Thoracic aorta (tissue), 2 donors: Measurements from ENCODE around the gene DBI. TPM values are rescaled to one million over a fixed set of nuclear protein-coding genes. Genes with fewer than 3 reads are reported as not detected.

Source experiments
- ATAC-seq: fragments of 150-250 bp; one replicate; pipeline ENCODE4 v1.8.0; 2017; ENCODE audit warnings: low read depth; ENCODE audit not compliant: insufficient number of reproducible peaks, low FRiP score
- DNase-seq: peaks from one replicate; pipeline ENCODE4 v3.0.0-alpha.2; 2020; ENCODE audit warnings: low spot score
- H3K27ac ChIP-seq, 2 donors: fragments of 200-600 bp; sonication (generic); 1 replicate in 1 of 2; 2 replicates in 1 of 2; pipeline ENCODE4 v1.5.1; 2016; ENCODE audit warnings: mild to moderate bottlenecking in 2 of 2, moderate library complexity in 2 of 2
- H3K27me3 ChIP-seq: fragments of 200-600 bp; sonication (generic); replicated peaks from 2 replicates; pipeline ENCODE4 v1.6.0; 2016; ENCODE audit warnings: mild to moderate bottlenecking; ENCODE audit not compliant: insufficient read depth
- H3K36me3 ChIP-seq: fragments of 200-600 bp; sonication (generic); one replicate; pipeline ENCODE4 v1.5.1; 2016
- H3K4me1 ChIP-seq, 2 donors: fragments of 200-600 bp; sonication (generic); 1 replicate in 1 of 2; 2 replicates in 1 of 2; pipeline versions ENCODE4 v1.5.1 to v1.6.0; 2016; ENCODE audit warnings: low read depth in 2 of 2, mild to moderate bottlenecking in 1 of 2; ENCODE audit not compliant: control insufficient read depth in 1 of 2
- H3K4me3 ChIP-seq: fragments of 200-600 bp; sonication (generic); 2 replicates; pipeline ENCODE4 v1.5.1; 2016; ENCODE audit warnings: mild to moderate bottlenecking
- H3K9me3 ChIP-seq: fragments of 200-600 bp; sonication (generic); 2 replicates; pipeline ENCODE4 v1.5.1; 2016
- total RNA-seq, 2 donors: library from RNA; depleted of rRNA; stranded (reverse); fragments of >200 nt; gene quantifications; one replicate each; pipeline versions ENCODE4 v1.1.0 to v1.2.3, GENCODE V29; 2016
- TF ChIP-seq, protein P1 (sequence below): fragments of 200-600 bp; sonication (generic); IDR thresholded peaks from one replicate; pipeline ENCODE4 v1.5.1; 2019; ENCODE audit warnings: antibody characterized with exemption

DBI gene
- total RNA-seq, 2 donors from 2014 or later = 63.8 to 68.6 TPM

- no peak overlapping the region for H3K27ac ChIP-seq
- ATAC-seq (no peak), DNase-seq (no peak)
- H3K27me3 ChIP-seq = no peaks in the 10 kb centered on the region
- TF ChIP-seq, protein P1, sequence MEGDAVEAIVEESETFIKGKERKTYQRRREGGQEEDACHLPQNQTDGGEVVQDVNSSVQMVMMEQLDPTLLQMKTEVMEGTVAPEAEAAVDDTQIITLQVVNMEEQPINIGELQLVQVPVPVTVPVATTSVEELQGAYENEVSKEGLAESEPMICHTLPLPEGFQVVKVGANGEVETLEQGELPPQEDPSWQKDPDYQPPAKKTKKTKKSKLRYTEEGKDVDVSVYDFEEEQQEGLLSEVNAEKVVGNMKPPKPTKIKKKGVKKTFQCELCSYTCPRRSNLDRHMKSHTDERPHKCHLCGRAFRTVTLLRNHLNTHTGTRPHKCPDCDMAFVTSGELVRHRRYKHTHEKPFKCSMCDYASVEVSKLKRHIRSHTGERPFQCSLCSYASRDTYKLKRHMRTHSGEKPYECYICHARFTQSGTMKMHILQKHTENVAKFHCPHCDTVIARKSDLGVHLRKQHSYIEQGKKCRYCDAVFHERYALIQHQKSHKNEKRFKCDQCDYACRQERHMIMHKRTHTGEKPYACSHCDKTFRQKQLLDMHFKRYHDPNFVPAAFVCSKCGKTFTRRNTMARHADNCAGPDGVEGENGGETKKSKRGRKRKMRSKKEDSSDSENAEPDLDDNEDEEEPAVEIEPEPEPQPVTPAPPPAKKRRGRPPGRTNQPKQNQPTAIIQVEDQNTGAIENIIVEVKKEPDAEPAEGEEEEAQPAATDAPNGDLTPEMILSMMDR = no peak
- H3K9me3 ChIP-seq = no peaks in the 10 kb centered on the region
- H3K4me3 ChIP-seq = no peak overlapping the region
- H3K36me3 ChIP-seq = no peaks in the 10 kb centered on the region
- H3K4me1 ChIP-seq = peaks cover 6 to 14% of the 10 kb centered on the region in 2 donors
Observed at GRCh38 chr2:119360423-119360966, 6.3 kb upstream of the DBI start.

GRCh38 chr2:119364798-119365197 is 2.0 kb upstream of the DBI start:
- Histone ChIP-seq H3K9me3 (no peaks in the 10 kb centered on the region), H3K4me1 (peaks cover 21 to 22% of the 10 kb centered on the region in 2 donors), H3K27me3 (no peaks in the 10 kb centered on the region), H3K36me3 (peaks cover 12% of the 10 kb centered on the region), H3K27ac (no peak overlapping the region), H3K4me3 (no peak overlapping the region)
- TF ChIP-seq, protein P1 = no peak
- DNase-seq = no peak
- no peak for ATAC-seq

GRCh38 chr2:119365436-119365835 is 1.3 kb upstream of the DBI start:
- TF ChIP-seq, protein P1 = no peak
- Histone ChIP-seq H3K36me3 (peaks cover 16% of the 10 kb centered on the region), H3K4me1 (peaks cover 21 to 22% of the 10 kb centered on the region in 2 donors), H3K27me3 (no peaks in the 10 kb centered on the region), H3K27ac (no peak overlapping the region), H3K9me3 (no peaks in the 10 kb centered on the region), H3K4me3 (peak overlapping the region; percentile 90)
- DNase-seq (no peak), ATAC-seq (no peak)

DNA sequence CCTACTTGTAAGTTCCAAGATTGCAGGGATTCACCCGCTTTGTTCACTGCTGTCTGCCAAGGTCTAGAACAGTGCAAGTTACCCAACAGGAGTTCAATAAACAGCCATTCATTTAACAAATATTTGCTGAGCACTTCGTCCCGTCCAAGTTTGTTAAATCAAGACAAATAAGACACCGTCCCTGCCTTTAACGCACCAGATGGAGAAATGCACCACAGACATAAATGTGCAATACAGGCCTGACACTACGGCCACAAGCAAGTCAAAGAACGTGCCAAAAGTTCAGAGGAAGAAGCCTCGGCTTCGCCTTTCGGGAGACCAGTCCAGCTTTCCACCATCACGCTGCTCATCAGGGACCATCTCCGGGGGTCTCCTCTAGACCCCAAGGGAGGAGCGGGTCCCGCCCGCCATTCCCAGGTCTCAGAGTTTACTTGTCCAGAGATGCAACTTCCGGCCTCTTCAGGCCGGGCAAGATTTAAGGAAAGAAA is 572 bp upstream of the DBI start:
- no peaks in the 10 kb centered on the region for H3K27me3 ChIP-seq
- H3K4me3 ChIP-seq = peak overlapping the region; percentile 90
- H3K36me3 ChIP-seq = peaks cover 22% of the 10 kb centered on the region
- peaks cover 21 to 22% of the 10 kb centered on the region in 2 donors for H3K4me1 ChIP-seq
- TF ChIP-seq, protein P1 = no peak
- peak overlapping the region; percentile 58 to 87 for H3K27ac ChIP-seq
- no peaks in the 10 kb centered on the region for H3K9me3 ChIP-seq
- DNase-seq (no peak), ATAC-seq (no peak)

DNA sequence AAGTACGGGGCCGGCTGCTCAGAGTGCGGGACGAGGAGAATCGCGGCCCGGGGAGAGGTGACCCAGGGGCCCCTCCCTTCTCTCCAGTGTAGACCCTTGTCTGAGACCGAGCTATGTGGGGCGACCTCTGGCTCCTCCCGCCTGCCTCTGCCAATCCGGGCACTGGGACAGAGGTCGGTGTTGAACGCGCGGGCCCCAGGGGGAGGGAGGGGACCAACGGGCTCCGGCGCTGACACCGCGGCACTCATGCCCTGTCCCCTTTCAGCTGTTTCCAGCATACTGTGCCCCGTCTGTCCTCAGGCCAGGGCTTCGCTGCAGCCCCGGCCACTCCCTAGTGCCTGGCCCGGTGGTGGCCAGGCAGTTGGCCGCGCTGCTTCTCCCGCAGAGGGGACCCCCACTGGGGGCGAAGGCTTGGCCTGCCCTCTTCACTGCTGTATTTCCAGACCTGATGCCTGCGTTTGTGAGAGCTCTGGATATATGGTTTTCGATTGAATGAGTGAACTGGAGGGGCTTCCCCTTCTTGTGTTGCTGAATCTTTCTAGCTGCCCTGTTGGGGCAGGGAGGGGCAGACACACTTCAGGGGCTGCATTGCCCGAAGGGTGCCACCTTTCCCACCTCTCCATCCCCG is 809 bp downstream of the DBI start:
- Histone ChIP-seq H3K4me1 (peaks cover 21 to 22% of the 10 kb centered on the region in 2 donors), H3K9me3 (no peaks in the 10 kb centered on the region), H3K27ac (peak overlapping the region; percentile 71 to 87), H3K27me3 (no peaks in the 10 kb centered on the region), H3K36me3 (peaks cover 35% of the 10 kb centered on the region), H3K4me3 (peak overlapping the region; percentile 90)
- no peak for DNase-seq
- TF ChIP-seq, protein P1 = no peak
- peak; percentile 15 for ATAC-seq
